Transverse colon (tissue), 4 donors: ENCODE results near the gene PANK4. TPM values are rescaled to one million over a fixed set of nuclear protein-coding genes. Genes with fewer than 3 reads are reported as not detected.
"Not testable (repeated sequence)": the region's sequence is repeated elsewhere in the genome, so short reads cannot be mapped to it uniquely, and the experiment has no call there.

Source experiments
- DNase-seq: peaks from one replicate; pipeline ENCODE4 v3.0.0-alpha.2; 2019
- H3K27ac ChIP-seq, 4 donors: fragments of 200-600 bp; sonication (generic); 2 replicates each; pipeline ENCODE4 v1.5.1; 2016 to 2018; ENCODE audit warnings: inconsistent platforms in 4 of 4
- H3K27me3 ChIP-seq: fragments of 200-600 bp; sonication (generic); 2 replicates; pipeline ENCODE4 v1.5.1; 2017; ENCODE audit warnings: inconsistent platforms
- H3K36me3 ChIP-seq, 4 donors: fragments of 200-600 bp; sonication (generic); 2 replicates each; pipeline ENCODE4 v1.5.1; 2017 to 2019; ENCODE audit warnings: inconsistent platforms in 4 of 4
- H3K4me1 ChIP-seq, 4 donors: fragments of 200-600 bp; sonication (generic); 2 replicates each; pipeline ENCODE4 v1.5.1; 2017 to 2020; ENCODE audit warnings: inconsistent platforms in 4 of 4
- H3K4me3 ChIP-seq, 4 donors: fragments of 200-600 bp; sonication (generic); 1 replicate in 1 of 4; 2 replicates in 3 of 4; pipeline versions ENCODE4 v1.5.1 to v1.6.1; 2017 to 2019; ENCODE audit warnings: inconsistent platforms in 4 of 4
- H3K9me3 ChIP-seq, 2 donors: fragments of 200-600 bp; sonication (generic); 2 replicates each; pipeline ENCODE4 v1.5.1; 2017 to 2019; ENCODE audit warnings: inconsistent platforms in 2 of 2
- EP300 ChIP-seq: sonication (generic); formaldehyde crosslinking; IDR thresholded peaks from one replicate; pipeline ENCODE4 v1.6.1; 2017; ENCODE audit warnings: antibody characterized with exemption, low read depth
- POLR2A ChIP-seq: fragments of 450-650 bp; IDR thresholded peaks from one replicate; pipeline ENCODE4 v1.6.1; 2016; ENCODE audit warnings: antibody characterized with exemption, mild to moderate bottlenecking, moderate library complexity
- POLR2AphosphoS5 ChIP-seq, 3 donors: sonication (generic); formaldehyde crosslinking; IDR thresholded peaks; one replicate each; pipeline ENCODE4 v1.6.1; 2016; ENCODE audit warnings: antibody characterized with exemption in 3 of 3
- WGBS, 2 donors: methylation state at CpG; one replicate each; pipeline ENCODE4 v1.1.5; 2018; ENCODE audit warnings: low coverage in 1 of 2; 5-methylcytosine and 5-hydroxymethylcytosine counted together
- in situ Hi-C, 4 donors: fragments of 200-750 bp; cut with MboI; loops; one replicate each; pipeline versions ENCODE4 v1.15.0 to v1.15.1; 2017; ENCODE audit warnings: low sequenced_read_pairs in 3 of 4, low pct_ligation_motif_present in 1 of 4, low pct_unique_long_range_greater_than_20kb in 1 of 4
- intact Hi-C: fragments of 100-400 bp; cut with DNase I; formaldehyde crosslinking; loops from one replicate; pipeline ENCODE4 v1.15.1; 2023; ENCODE audit warnings: low total_unique reads
- total RNA-seq, 4 donors: library from RNA; depleted of rRNA; stranded (reverse); fragments of >200 nt; gene quantifications; one replicate each; pipeline ENCODE4 v1.1.0, GENCODE V29; 2016
- TF ChIP-seq, protein P1 (sequence below), 5 experiments: fragments of 200-600 bp in 3 of 5; fragments of 450-650 bp in 2 of 5; sonication (generic) in 3 of 5; IDR thresholded peaks; 1 replicate in 2 of 5; 2 replicates in 3 of 5; pipeline ENCODE4 v1.5.1; 2016 to 2017; ENCODE audit warnings: antibody characterized with exemption in 5 of 5, inconsistent platforms in 3 of 5, mild to moderate bottlenecking in 2 of 5, moderate library complexity in 1 of 5

PANK4 gene
- total RNA-seq, 4 donors from 2014 or later: 41.1 to 58.3 (median 47.3) TPM

DNA sequence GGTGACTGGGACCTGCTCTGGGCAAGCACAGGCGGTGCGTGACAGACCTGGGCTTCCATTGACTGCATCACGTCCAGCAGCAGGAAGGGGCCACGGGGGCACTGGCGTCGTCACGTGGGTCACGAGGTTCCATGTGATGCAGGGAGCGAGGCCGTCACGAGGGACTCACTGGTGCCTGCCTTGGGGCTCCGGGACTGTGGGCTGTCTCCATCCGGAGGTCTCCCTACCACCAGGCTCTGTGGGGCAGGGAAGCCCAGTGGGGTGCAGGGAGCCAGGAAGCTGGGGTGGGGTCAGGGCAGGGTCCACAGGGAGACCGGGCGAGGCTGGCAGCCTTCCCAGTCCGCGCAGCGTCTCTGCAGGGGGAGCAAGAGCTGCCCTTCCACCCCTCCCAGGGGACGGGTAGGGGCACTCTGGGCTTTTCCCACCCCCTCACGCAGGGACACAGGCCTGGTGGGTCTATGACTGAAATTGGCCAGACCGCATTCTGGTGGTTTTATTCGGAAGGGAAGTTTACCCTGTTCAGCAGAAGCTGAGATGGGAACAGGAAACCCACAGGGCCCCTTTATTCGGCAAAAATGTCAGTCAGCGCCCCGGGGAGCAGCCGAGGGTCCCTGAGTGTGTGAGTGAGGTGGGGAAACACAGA lies 29.4 kb upstream of the PANK4 start:
- TF ChIP-seq POLR2A: peak; percentile 64
- TF ChIP-seq EP300: no peak
- TF ChIP-seq, protein P1, sequence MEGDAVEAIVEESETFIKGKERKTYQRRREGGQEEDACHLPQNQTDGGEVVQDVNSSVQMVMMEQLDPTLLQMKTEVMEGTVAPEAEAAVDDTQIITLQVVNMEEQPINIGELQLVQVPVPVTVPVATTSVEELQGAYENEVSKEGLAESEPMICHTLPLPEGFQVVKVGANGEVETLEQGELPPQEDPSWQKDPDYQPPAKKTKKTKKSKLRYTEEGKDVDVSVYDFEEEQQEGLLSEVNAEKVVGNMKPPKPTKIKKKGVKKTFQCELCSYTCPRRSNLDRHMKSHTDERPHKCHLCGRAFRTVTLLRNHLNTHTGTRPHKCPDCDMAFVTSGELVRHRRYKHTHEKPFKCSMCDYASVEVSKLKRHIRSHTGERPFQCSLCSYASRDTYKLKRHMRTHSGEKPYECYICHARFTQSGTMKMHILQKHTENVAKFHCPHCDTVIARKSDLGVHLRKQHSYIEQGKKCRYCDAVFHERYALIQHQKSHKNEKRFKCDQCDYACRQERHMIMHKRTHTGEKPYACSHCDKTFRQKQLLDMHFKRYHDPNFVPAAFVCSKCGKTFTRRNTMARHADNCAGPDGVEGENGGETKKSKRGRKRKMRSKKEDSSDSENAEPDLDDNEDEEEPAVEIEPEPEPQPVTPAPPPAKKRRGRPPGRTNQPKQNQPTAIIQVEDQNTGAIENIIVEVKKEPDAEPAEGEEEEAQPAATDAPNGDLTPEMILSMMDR (IDR thresholded peaks at IDR 0.05): no peak
- TF ChIP-seq POLR2AphosphoS5 (IDR thresholded peaks at IDR 0.05): peak; percentile 80 to 85 (median 81)
- H3K27me3 ChIP-seq: no peaks in the 10 kb centered on the region
- H3K4me3 ChIP-seq: peak overlapping the region; percentile 59 to 78 (median 66)
- peak; percentile 88 for DNase-seq
- H3K4me1 ChIP-seq: peaks cover 21 to 49% (median 35%) of the 10 kb centered on the region in 4 donors
- WGBS, 2 donors: 0% methylated on average over 26 of the region's 26 CpGs; no CpG with 5 or more reads in 1 of the 2 donors
- H3K27ac ChIP-seq: peak overlapping the region; percentile 93 to 96 (median 94)
- intact Hi-C loops (no loop called here), in situ Hi-C loops (loop anchor here in 1 of 4 donors (25.0 kb wide), 1 partner anchor 143 kb away; the partner anchor contains the start of gene PEX10)
- no peaks in the 10 kb centered on the region for H3K9me3 ChIP-seq
- no peaks in the 10 kb centered on the region for H3K36me3 ChIP-seq

DNA sequence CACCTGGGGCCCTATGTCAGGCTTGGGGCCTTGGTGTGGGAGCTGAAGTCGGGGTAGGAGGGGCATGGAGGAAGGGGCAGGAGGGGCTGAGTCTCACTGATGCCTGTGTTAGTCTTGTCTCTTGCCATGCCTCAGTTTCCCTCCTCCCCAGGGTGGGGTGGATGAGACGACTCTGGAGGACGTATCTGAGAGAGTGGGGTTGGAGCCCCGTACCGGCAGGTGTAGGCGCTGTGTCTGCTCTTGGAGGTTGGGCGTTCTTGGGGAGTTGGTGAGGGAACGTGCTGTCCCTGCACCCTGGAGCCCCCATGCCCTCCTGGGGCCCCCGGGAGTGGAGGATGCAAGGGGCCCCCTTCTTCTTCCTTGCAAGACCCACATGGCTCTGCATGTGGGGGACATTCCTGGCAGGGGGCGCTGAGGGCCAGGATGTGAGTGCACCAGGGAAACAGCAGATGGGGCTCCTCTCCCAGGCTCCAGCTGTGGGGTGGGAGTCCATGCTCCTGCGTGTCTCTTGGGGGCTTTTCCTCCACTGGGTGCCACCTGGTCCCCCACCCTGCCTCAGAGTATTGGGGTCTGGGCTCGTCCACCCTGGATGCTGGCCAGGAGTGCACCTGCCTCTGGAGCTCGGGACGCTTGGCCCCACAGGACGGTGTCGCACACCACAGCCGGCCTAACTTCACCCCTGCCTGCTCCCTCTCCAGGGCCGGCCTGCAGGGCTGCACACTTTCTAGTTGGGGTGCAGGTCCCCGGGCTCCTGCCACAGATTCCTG lies 28.4 kb upstream of the PANK4 start:
- H3K4me1 ChIP-seq: peaks cover 21 to 50% (median 36%) of the 10 kb centered on the region in 4 donors
- TF ChIP-seq, protein P1 (IDR thresholded peaks at IDR 0.05): peak; percentile 29 to 72 (median 50)
- no peak for TF ChIP-seq POLR2A
- peak overlapping the region; percentile 93 to 96 (median 94) for H3K27ac ChIP-seq
- H3K9me3 ChIP-seq: no peaks in the 10 kb centered on the region
- no peaks in the 10 kb centered on the region for H3K27me3 ChIP-seq
- peak overlapping the region in 3 of 4 donors; percentile 59 to 78 (median 66) for H3K4me3 ChIP-seq
- peak; percentile 49 for DNase-seq
- H3K36me3 ChIP-seq: no peaks in the 10 kb centered on the region
- in situ Hi-C loops: loop anchor here in 1 of 4 donors (25.0 kb wide), 1 partner anchor 143 kb away; the partner anchor contains the start of gene PEX10
- intact Hi-C loops: no loop called here
- WGBS, 2 donors: 47% methylated on average over 18 of the region's 19 CpGs; no CpG with 5 or more reads in 1 of the 2 donors

DNA sequence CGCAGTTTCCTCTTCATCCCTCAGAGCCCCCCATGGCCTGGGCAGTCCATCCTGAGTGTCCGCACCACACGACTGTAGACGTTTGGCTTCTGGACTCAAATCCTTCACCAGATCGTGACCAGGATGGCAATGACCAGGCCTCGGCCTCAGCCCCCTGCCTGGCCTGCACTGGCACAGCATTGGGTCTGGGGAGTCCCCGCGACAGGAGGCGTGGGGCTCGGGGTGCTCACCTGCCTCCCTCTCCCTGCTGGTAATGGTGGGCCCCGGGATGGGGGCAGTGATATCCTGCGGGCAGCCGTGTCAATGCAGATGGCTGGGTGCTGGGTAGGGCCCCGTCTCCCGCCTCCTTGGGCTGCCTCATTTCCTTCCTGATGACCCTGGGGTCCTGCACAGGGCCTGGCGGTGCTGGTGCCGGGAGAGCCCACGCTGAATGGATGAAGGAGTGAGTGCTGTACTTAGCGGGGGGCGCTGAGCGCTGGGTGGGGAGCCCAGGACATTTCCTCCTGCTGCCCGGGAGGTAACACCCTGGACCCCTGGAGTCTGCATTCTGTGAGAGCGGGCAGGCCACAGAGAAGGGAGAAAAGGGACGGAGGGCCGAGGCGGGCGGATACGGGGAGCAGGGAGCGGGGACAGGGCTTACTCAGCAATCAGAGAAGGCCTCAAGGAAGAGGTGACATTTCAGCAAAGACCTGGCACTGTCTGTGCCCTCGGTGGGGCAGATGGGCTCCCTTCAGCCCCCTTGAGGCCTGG lies 27.6 kb upstream of the PANK4 start:
- TF ChIP-seq POLR2A (no peak), EP300 (no peak), POLR2AphosphoS5 (IDR thresholded peaks at IDR 0.05) (no peak)
- TF ChIP-seq, protein P1 (IDR thresholded peaks at IDR 0.05): no peak
- H3K27ac ChIP-seq: peak overlapping the region in 1 of 4 donors; percentile 96
- 84 to 96% methylated on average over 13 to 30 of the region's 30 CpGs for WGBS, 2 donors
- peaks cover 25 to 52% (median 41%) of the 10 kb centered on the region in 4 donors for H3K4me1 ChIP-seq
- no peak for DNase-seq
- no peaks in the 10 kb centered on the region for H3K27me3 ChIP-seq
- H3K9me3 ChIP-seq: no peaks in the 10 kb centered on the region
- in situ Hi-C loops: loop anchor here in 1 of 4 donors (25.0 kb wide), 1 partner anchor 142 kb away; the partner anchor contains the start of gene PEX10
- intact Hi-C loops: no loop called here
- H3K4me3 ChIP-seq: no peak overlapping the region
- no peaks in the 10 kb centered on the region for H3K36me3 ChIP-seq

DNA sequence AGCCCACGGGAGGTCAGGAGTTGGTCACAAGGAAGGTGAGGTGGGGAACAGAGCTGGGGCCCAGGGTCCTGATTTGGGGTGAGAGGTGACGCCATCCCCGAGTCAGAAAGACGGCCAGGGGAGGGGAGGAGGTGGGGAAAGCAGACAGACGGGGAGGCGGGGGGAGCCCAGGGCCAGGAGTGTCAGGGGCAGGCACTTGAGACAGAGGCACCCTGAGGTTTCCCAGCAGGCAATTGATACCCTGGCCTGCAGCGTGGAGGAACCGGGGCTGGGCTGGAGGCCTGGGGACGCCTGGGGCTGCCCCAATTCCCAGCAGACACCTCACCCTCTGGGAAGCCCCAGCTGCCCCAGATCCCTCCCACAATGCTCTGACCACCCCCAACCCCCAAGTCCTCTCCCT lies 26.7 kb upstream of the PANK4 start:
- H3K36me3 ChIP-seq, DNase-seq, H3K9me3 ChIP-seq, H3K27me3 ChIP-seq, intact Hi-C loops, H3K4me3 ChIP-seq, H3K27ac ChIP-seq: not testable (repeated sequence)
- in situ Hi-C loops: loop anchor here in 1 of 4 donors (25.0 kb wide), 1 partner anchor 141 kb away; the partner anchor contains the start of gene PEX10
- WGBS, 2 donors: 77% methylated on average over 6 of the region's 9 CpGs; no CpG with 5 or more reads in 1 of the 2 donors
- peaks cover 31 to 51% (median 42%) of the 10 kb centered on the region in 4 donors for H3K4me1 ChIP-seq
